Omental fat pad (tissue), 4 donors: ENCODE data around the gene SCLY. TPM values are rescaled to one million over a fixed set of nuclear protein-coding genes. Genes with fewer than 3 reads are reported as not detected.

Experiments
- ATAC-seq: fragments of 150-250 bp; one replicate; pipeline ENCODE4 v1.9.1; 2016; ENCODE audit warnings: mild to moderate bottlenecking, moderate library complexity; ENCODE audit not compliant: low FRiP score
- DNase-seq: peaks from one replicate; pipeline ENCODE4 v3.0.0-alpha.2; 2019; ENCODE audit warnings: low spot score
- CTCF ChIP-seq, 3 donors: fragments of 450-650 bp; IDR thresholded peaks; one replicate each; pipeline ENCODE4 v1.5.1; 2016 to 2017; ENCODE audit warnings: antibody characterized with exemption in 3 of 3, mild to moderate bottlenecking in 3 of 3, moderate library complexity in 2 of 3
- total RNA-seq, 4 donors: library from RNA; depleted of rRNA; stranded (reverse); fragments of >200 nt; gene quantifications; one replicate each; pipeline ENCODE4 v1.1.0, GENCODE V29; 2016

The SCLY gene
- total RNA-seq, 4 donors from 2014 or later, result 7.3 to 15.8 (median 12.5) TPM

- DNase-seq, result no peak
- TF ChIP-seq CTCF (IDR thresholded peaks at IDR 0.05), result no peak
- no peak for ATAC-seq
Observed at GRCh38 chr2:238120463-238121298, 59.9 kb downstream of the SCLY start.

- no peak for ATAC-seq
- no peak for TF ChIP-seq CTCF (IDR thresholded peaks at IDR 0.05)
- no peak for DNase-seq
Observed at GRCh38 chr2:238121511-238122286, 60.9 kb downstream of the SCLY start.

- DNase-seq (no peak), ATAC-seq (no peak)
- TF ChIP-seq CTCF (IDR thresholded peaks at IDR 0.05), result no peak
Observed at GRCh38 chr2:238122287-238123217, 61.8 kb downstream of the SCLY start.

GRCh38 chr2:238123218-238123971 lies 62.6 kb downstream of the SCLY start:
- DNase-seq (no peak), ATAC-seq (no peak)
- TF ChIP-seq CTCF (IDR thresholded peaks at IDR 0.05), result no peak

- no peak for DNase-seq
- ATAC-seq, result no peak
- no peak for TF ChIP-seq CTCF (IDR thresholded peaks at IDR 0.05)
Observed at GRCh38 chr2:238123991-238124470, 63.2 kb downstream of the SCLY start.
